ENCODE measurements around the gene HSPA1L. TPM values are rescaled to one million over a fixed set of nuclear protein-coding genes. Genes with fewer than 3 reads are reported as not detected.

The HSPA1L gene
- total and polyA plus RNA-seq, 2 donors (not counting 3 experiments of a cell fraction or from before 2014, with no cell fraction given) = 0.32 to 0.77 TPM

DNA sequence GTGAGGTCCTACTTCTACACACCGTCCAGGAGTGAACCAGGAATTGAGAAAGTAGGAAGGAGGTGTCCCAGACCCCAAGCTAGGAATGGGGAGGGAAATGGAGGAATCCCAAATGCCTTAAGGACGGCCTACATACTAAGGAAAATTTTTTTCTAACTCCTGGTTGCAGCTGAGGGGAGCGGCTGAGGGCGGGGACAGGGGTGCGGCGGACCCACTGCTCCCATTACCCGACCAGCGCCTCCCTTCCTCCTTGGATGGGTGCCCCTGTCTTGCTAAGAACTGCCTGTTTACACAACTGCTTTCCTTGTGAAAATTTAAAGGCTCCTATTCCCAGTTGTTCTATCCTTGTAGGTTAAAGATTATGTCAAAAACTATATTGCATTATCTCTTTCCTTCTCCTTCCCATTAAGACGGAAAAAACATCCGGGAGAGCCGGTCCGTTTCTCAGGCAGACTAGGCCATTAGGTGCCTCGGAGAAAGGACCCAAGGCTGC is 11.8 kb upstream of the HSPA1L start:
- TSS peak; percentile 86 for BruUV-seq (replicated peaks)
- Histone ChIP-seq H3K27me3 (ENCODE audit: control insufficient read depth in 2 of 2, insufficient read depth in 2 of 2, low read length in 2 of 2) (no peaks in the 10 kb centered on the region), H3K9ac (replicated peaks; ENCODE audit: extremely low read depth, insufficient read depth, low read length) (peak overlapping the region; percentile 71), H3K4me1 (ENCODE audit: control insufficient read depth, extremely low read depth, insufficient read depth, low read length) (peaks cover 19% of the 10 kb centered on the region), H3K4me3 (replicated peaks in 1 of 3; ENCODE audit: insufficient read depth in 1 of 3, low read depth in 1 of 3, low read length in 3 of 3) (peak overlapping the region in 2 of 3 experiments; percentile 27 to 45), H3K27ac (ENCODE audit: insufficient read depth, low read depth, low read length) (peak overlapping the region; percentile 56), H3K36me3 (ENCODE audit: control insufficient read depth in 2 of 2, extremely low read depth in 1 of 2, insufficient read depth in 2 of 2, low read length in 2 of 2) (no peaks in the 10 kb centered on the region), H3K9me3 (replicated peaks; ENCODE audit: control insufficient read depth, insufficient read depth, low read length) (no peaks in the 10 kb centered on the region), H4K20me1 (replicated peaks; ENCODE audit: control insufficient read depth, extremely low read depth, insufficient read depth, low read length) (no peaks in the 10 kb centered on the region), H3K79me2 (ENCODE audit: control insufficient read depth, insufficient read depth, low read length) (peaks cover 21% of the 10 kb centered on the region), H3K4me2 (ENCODE audit: insufficient read depth, low read length) (peak overlapping the region; percentile 67), H2AFZ (ENCODE audit: low read depth, low read length) (peak overlapping the region; percentile 37), H3K9me1 (replicated peaks; ENCODE audit: control insufficient read depth, extremely low read depth, insufficient read depth, low read length) (no peaks in the 10 kb centered on the region)
- ChIA-PET CTCF (interaction anchor here (0.8 to 2.3 kb wide), 12 partner anchors 13 to 174 kb away, joined by 3 to 10 read pairs (median 6); partner anchors contain the start of genes BAG6, DDAH2, LSM2 and LY6G5C), POLR2A (interaction anchor here (0.5 to 2.3 kb wide), 34 partner anchors 9 to 1229 kb away, joined by 3 to 43 read pairs (median 4); partner anchors contain the start of genes ABHD16A, C6orf47, CLIC1 and DDAH2)
- TF ChIP-seq MYC (IDR thresholded peaks at IDR 0.05; ENCODE audit: low read depth, low read length) (no peak), GATA2 (IDR thresholded peaks at IDR 0.05; ENCODE audit: insufficient read depth, insufficient read length, low read depth, low read length) (no peak), POLR2AphosphoS5 (IDR thresholded peaks at IDR 0.05; ENCODE audit: insufficient read depth, low read depth, low read length) (peak; percentile 39), EZH2 (IDR thresholded peaks at IDR 0.05; ENCODE audit: borderline replicate concordance, low read depth, low read length, severe bottlenecking) (no peak)
- dilution Hi-C loops (cut with MboI; ENCODE audit: extremely low pct_ligation_motif_present, low sequenced_read_pairs) = no loop called here
- intact Hi-C loops (cut with micrococcal nuclease) = loop anchor here (1.0 to 2.0 kb wide), 8 partner anchors 32 to 280 kb away; partner anchors contain the start of genes ABHD16A, ATP6V1G2, BAG6 and NEU1
- no peak for DNase-seq (ENCODE audit: low read depth, low spot score)
- peak; percentile 12 for FAIRE-seq

DNA sequence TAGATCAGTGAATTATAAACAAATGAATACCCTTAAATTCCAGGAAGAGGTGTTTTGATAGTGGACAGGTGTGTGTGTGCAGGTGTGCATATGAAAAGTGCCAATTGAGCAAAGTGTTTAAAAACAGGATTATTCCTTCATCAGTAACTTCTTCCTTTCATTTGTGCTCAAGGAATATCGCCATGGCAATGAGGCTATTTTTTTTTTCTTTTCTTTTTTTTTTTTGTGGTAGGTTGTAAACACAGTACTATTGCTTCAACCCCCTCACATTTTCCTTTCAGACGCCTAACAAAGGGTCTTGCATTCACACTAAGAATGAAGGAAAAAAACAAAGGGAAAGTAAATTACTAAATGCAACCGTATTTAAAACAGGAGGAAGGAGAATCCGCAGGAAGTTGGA is 10.5 kb upstream of the HSPA1L start:
- BruUV-seq (replicated peaks) = no TSS peak
- ChIA-PET CTCF (interaction anchor here (1.1 kb wide), 1 partner anchor 19 kb away, joined by 3 read pairs; the partner anchor contains the start of gene LSM2), POLR2A (no interaction called here)
- peaks cover 18% of the 10 kb centered on the region for H3K4me1 ChIP-seq (ENCODE audit: control insufficient read depth, extremely low read depth, insufficient read depth, low read length)
- dilution Hi-C loops (cut with MboI; ENCODE audit: extremely low pct_ligation_motif_present, low sequenced_read_pairs) (no loop called here), intact Hi-C loops (cut with micrococcal nuclease) (no loop called here)
- H3K9ac ChIP-seq (replicated peaks; ENCODE audit: extremely low read depth, insufficient read depth, low read length) = no peak overlapping the region
- no peaks in the 10 kb centered on the region for H4K20me1 ChIP-seq (replicated peaks; ENCODE audit: control insufficient read depth, extremely low read depth, insufficient read depth, low read length)
- H2AFZ ChIP-seq (ENCODE audit: low read depth, low read length) = no peak overlapping the region
- TF ChIP-seq JUN (IDR thresholded peaks at IDR 0.05; ENCODE audit: borderline replicate concordance, insufficient read depth, insufficient read length, low read depth) = no peak
- TF ChIP-seq, protein P1, sequence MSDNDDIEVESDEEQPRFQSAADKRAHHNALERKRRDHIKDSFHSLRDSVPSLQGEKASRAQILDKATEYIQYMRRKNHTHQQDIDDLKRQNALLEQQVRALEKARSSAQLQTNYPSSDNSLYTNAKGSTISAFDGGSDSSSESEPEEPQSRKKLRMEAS (IDR thresholded peaks at IDR 0.05; ENCODE audit: insufficient read depth, insufficient read length) = no peak
- TF ChIP-seq GATA2 (IDR thresholded peaks at IDR 0.05; ENCODE audit: insufficient read depth, insufficient read length, low read depth, low read length) = no peak
- TF ChIP-seq FOS (IDR thresholded peaks at IDR 0.05; ENCODE audit: borderline replicate concordance, insufficient read depth, low read length) = no peak
- no peak for TF ChIP-seq EZH2 (IDR thresholded peaks at IDR 0.05; ENCODE audit: borderline replicate concordance, low read depth, low read length, severe bottlenecking)
- no peak for TF ChIP-seq POLR2AphosphoS5 (IDR thresholded peaks at IDR 0.05; ENCODE audit: insufficient read depth, low read depth, low read length)
- TF ChIP-seq POLR2A (IDR thresholded peaks at IDR 0.05; ENCODE audit: low read depth, low read length) = no peak
- TF ChIP-seq, protein P2, sequence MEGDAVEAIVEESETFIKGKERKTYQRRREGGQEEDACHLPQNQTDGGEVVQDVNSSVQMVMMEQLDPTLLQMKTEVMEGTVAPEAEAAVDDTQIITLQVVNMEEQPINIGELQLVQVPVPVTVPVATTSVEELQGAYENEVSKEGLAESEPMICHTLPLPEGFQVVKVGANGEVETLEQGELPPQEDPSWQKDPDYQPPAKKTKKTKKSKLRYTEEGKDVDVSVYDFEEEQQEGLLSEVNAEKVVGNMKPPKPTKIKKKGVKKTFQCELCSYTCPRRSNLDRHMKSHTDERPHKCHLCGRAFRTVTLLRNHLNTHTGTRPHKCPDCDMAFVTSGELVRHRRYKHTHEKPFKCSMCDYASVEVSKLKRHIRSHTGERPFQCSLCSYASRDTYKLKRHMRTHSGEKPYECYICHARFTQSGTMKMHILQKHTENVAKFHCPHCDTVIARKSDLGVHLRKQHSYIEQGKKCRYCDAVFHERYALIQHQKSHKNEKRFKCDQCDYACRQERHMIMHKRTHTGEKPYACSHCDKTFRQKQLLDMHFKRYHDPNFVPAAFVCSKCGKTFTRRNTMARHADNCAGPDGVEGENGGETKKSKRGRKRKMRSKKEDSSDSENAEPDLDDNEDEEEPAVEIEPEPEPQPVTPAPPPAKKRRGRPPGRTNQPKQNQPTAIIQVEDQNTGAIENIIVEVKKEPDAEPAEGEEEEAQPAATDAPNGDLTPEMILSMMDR (IDR thresholded peaks at IDR 0.05; ENCODE audit: extremely low read depth in 1 of 2, insufficient read depth in 1 of 2, low read depth in 1 of 2, low read length in 2 of 2) = no peak
- no peak for TF ChIP-seq MYC (IDR thresholded peaks at IDR 0.05; ENCODE audit: low read depth, low read length)
- FAIRE-seq (no peak), DNase-seq (ENCODE audit: low read depth, low spot score) (no peak)
- no peaks in the 10 kb centered on the region for H3K27me3 ChIP-seq (ENCODE audit: control insufficient read depth in 2 of 2, insufficient read depth in 2 of 2, low read length in 2 of 2)
- no peaks in the 10 kb centered on the region for H3K36me3 ChIP-seq (ENCODE audit: control insufficient read depth in 2 of 2, extremely low read depth in 1 of 2, insufficient read depth in 2 of 2, low read length in 2 of 2)
- H3K79me2 ChIP-seq (ENCODE audit: control insufficient read depth, insufficient read depth, low read length) = peaks cover 11% of the 10 kb centered on the region
- H3K9me1 ChIP-seq (replicated peaks; ENCODE audit: control insufficient read depth, extremely low read depth, insufficient read depth, low read length) = no peaks in the 10 kb centered on the region
- H3K4me3 ChIP-seq (replicated peaks in 1 of 3; ENCODE audit: insufficient read depth in 1 of 3, low read depth in 1 of 3, low read length in 3 of 3) = no peak overlapping the region
- no peak overlapping the region for H3K4me2 ChIP-seq (ENCODE audit: insufficient read depth, low read length)
- H3K27ac ChIP-seq (ENCODE audit: insufficient read depth, low read depth, low read length) = no peak overlapping the region
- H3K9me3 ChIP-seq (replicated peaks; ENCODE audit: control insufficient read depth, insufficient read depth, low read length) = no peaks in the 10 kb centered on the region
